CD4-positive, alpha-beta T cell treated with Interleukin-10 for 1 hour (primary cell): ENCODE results near the gene ASMTL.
"Not testable (repeated sequence)": the region's sequence is repeated elsewhere in the genome, so short reads cannot be mapped to it uniquely, and the experiment has no call there.

Source experiments
- DNase-seq: peaks from one replicate; pipeline ENCODE4 v3.0.0-alpha.2; 2020

Gene ASMTL

GRCh38 chrX:1386338-1387127, 66.2 kb downstream of the ASMTL start:
- no peak for DNase-seq

- no peak for DNase-seq
These were observed 67.2 kb downstream of the ASMTL start for GRCh38 chrX:1385253-1386223.

GRCh38 chrX:1384658-1385252, 68.0 kb downstream of the ASMTL start:
- no peak for DNase-seq

- DNase-seq, result no peak
These were observed 72.0 kb downstream of the ASMTL start for GRCh38 chrX:1380672-1381233.

- DNase-seq, result no peak
These were observed 74.4 kb downstream of the ASMTL start for GRCh38 chrX:1378306-1378759.

GRCh38 chrX:1368385-1368698, 84.4 kb downstream of the ASMTL start:
- no peak for DNase-seq

GRCh38 chrX:1366363-1366762, 86.3 kb downstream of the ASMTL start:
- DNase-seq, result not testable (repeated sequence)

GRCh38 chrX:1361910-1362309, 90.8 kb downstream of the ASMTL start:
- no peak for DNase-seq

- no peak for DNase-seq
These were observed 91.4 kb downstream of the ASMTL start for GRCh38 chrX:1361275-1361674.

- DNase-seq, result no peak
These were observed 92.5 kb downstream of the ASMTL start for GRCh38 chrX:1360171-1360570.

- DNase-seq, result no peak
These were observed 93.2 kb downstream of the ASMTL start for GRCh38 chrX:1359477-1359873.

GRCh38 chrX:1358793-1359476, 93.8 kb downstream of the ASMTL start:
- no peak for DNase-seq

GRCh38 chrX:1357993-1358392, 94.7 kb downstream of the ASMTL start:
- no peak for DNase-seq

GRCh38 chrX:1355131-1356046, 97.3 kb downstream of the ASMTL start:
- no peak for DNase-seq

- DNase-seq, result no peak
These were observed 98.4 kb downstream of the ASMTL start for GRCh38 chrX:1354036-1355019.
